NOMO-1 (cell line): ENCODE results near the gene NT5M.
"Not testable (repeated sequence)": the region's sequence is repeated elsewhere in the genome, so short reads cannot be mapped to it uniquely, and the experiment has no call there.

Source experiments
- DNase-seq, 2 experiments: peaks; one replicate each; lab custom pipeline; 2025; ENCODE audit not compliant: unreplicated experiment in 2 of 2; lab: John Stamatoyannopoulos, UW

The NT5M gene

GRCh38 chr17:17300624-17301568, 2.3 kb upstream of the NT5M start:
- no peak for DNase-seq

- not testable (repeated sequence) for DNase-seq
These were observed 1.5 kb upstream of the NT5M start for GRCh38 chr17:17301659-17302058.

GRCh38 chr17:17303847-17304490, 796 bp downstream of the NT5M start:
- DNase-seq, result no peak

GRCh38 chr17:17304521-17304985, 1.4 kb downstream of the NT5M start:
- peak in 1 of 2 experiments; percentile 10 for DNase-seq

- peak; percentile 69 to 70 for DNase-seq
These were observed 2.2 kb downstream of the NT5M start for GRCh38 chr17:17305281-17305801.

GRCh38 chr17:17309356-17309755, 6.2 kb downstream of the NT5M start:
- peak in 1 of 2 experiments; percentile 14 for DNase-seq

GRCh38 chr17:17313350-17313991, 10.3 kb downstream of the NT5M start:
- peak; percentile 30 to 62 for DNase-seq

GRCh38 chr17:17314501-17315071, 11.4 kb downstream of the NT5M start:
- DNase-seq, result no peak

DNA sequence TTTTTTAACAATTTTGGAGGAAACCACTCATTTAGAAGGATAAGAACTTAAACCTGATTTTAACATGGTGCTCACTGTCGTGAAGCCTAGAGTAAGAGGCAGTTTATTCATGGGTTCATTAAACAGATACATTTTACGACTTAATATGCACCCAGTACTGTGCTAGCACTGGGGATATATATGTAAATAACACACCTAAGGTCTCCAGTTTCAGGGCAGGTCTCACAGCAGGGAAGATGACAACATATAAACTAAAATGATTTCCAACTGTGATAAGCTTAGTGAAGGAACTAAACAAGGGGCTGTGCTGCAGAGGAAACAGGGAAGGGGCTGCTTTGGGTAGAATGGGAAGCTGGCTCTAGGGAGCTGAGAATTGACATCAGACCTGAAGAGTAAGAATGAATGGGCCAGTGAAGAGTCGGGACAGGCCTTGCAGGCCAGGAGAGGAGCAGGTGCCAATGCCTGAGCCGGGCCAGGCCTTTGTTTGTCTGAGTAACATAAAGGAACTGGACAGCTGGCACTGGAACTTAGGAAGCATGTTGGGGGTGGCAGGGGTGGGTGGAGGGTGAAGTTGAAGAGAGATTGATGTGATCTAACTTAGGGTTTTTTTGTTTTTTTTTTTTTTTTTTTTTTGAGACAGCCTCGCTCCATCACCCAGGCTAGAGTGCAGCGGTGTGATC, 12.1 kb downstream of the NT5M start:
- no peak for DNase-seq

- DNase-seq, result no peak
These were observed 17.2 kb downstream of the NT5M start for GRCh38 chr17:17320188-17320910.

DNA sequence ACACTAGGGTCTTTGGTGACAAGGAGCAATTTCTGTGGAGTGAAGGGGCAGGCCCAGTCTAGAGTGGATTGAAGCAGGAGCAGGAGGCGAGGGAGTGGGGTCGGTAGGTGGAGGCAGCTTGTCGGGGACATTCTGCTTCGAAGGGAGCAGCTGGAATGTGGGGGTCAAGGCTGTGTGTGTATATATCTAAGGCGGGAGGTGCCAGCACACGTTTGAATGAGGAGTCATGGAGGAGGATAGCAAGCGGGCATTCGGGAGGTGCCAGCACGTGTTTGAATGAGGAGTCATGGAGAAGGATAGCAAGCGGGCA, 17.7 kb downstream of the NT5M start:
- no peak for DNase-seq

DNA sequence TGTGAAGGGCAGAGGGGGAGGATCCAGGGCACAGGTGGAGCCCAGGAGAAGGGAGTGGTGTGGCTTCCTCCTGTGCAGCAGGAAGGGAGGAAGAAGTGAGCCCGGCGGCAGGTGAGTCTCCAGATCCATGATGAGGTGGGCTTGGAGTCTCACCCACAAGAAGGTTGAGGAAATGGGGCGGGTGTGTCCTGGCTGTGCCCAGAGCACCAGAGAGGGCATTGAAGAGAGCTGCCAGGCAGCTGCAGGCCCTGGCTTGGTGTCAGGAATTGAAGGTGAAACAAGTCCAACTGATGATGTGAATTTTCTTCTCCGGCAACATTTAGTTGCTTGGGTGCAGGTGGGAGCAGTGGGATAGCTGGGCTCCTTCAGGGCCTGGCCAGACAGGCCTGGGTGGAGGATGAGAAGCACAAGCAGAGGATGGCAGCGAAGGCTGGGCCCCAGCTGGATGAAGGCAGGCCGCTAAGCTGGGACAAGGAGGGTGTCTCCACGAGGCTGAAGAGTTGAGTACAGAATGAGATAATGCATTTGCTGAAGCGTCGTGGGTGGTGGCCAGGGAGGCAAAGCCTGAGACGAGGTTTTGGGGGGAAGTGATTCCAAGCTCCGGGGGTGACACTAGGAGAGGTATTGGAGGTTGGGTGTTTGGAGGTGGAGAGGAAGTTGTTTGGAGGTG, 18.3 kb downstream of the NT5M start:
- no peak for DNase-seq

GRCh38 chr17:17322516-17323510, 19.6 kb downstream of the NT5M start:
- DNase-seq, result no peak

DNA sequence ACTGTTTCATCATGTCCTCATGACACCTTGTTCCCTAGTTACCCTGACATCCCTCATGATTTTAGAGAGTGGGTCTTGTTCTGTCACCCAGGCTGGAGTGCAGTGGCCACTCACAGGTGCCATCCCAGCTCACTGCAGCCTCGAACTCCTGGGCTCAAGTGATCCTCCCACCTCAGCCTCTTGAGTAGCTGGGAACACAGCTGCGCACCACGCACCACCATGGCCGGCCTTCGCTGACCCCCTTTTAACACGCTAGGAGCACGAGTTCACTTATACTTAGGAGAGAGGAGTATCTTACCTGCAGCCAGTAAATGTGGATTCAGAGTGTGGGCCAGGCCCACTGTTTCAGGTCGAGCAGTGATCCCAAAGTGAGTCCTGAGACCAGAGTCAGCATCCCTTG, 21.4 kb downstream of the NT5M start:
- no peak for DNase-seq

DNA sequence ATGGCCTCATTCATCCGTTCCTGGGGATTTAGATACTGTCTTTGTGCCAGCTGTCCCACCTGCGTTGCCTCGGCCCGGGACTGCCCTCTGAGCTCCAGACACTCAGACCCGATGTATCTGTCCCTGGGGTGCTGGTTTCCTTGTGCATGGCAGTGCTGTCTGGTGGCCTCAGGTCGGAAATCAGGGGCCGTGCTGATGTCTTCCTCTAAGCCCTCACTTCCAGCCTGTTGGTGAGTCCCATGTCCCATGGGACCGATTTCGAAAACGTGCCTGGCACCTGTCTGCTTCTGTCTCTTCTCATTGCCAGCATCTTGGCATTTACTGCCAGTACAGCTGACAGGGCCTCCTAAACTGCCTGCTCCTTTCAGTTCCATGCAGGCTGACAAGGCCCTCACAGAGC, 22.1 kb downstream of the NT5M start:
- DNase-seq, result no peak

DNA sequence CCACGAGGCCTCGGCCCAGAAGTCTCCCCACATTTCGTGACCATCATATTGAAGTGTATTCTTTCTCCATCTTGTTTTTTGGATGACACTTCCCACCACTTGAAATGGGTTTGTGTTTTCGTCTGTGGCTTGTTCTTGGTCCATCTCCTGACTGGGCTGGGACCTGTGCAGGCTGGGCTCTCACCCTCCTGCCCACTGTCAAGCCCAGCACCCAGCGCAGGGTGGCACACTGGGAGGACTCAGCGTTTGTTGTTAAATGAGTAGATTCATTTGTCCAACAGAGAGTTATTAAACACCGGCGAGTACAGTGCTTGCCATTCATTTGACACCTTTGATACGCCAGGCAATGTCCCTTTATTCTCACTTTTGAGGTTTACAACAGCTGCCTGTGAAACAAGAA, 22.6 kb downstream of the NT5M start:
- DNase-seq, result no peak

DNA sequence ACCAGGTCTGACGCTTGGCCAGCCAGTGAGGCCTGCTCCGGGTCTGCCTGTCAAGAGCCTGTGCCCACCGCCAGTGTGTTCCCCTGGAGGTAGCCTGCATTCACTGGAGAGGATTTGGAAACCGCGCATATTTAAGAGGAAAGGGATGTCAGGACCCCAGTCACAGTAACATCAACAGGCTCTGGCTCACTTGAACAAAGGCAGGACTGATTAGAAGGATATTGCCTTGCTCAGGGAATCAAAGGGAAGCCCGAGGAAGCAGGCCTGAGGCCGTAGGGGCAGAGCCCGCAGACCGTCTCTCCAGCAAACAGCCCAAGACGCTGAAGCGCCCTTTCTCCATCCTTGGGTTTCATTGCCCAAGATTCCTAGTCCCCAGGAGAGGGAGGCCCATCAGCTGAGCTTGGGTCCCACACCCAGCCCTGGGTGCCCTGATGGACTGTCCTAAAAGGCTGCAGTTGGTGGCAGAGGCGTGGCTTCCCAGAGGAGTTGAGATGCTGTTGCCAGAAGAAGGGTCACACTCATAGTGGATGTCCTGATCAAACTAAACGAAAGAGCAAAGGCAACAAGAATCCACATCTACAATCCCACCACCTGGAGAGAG, 23.2 kb downstream of the NT5M start:
- no peak for DNase-seq

GRCh38 chr17:17328251-17328650, 25.1 kb downstream of the NT5M start:
- no peak for DNase-seq
